Measurements from ENCODE around the gene SEL1L3. TPM values are rescaled to one million over a fixed set of nuclear protein-coding genes. Genes with fewer than 3 reads are reported as not detected.
"Not testable (repeated sequence)": the region's sequence is repeated elsewhere in the genome, so short reads cannot be mapped to it uniquely, and the experiment has no call there.

The SEL1L3 gene
- total RNA-seq, 1 experiment from 2014 or later = 74.7 TPM

DNA sequence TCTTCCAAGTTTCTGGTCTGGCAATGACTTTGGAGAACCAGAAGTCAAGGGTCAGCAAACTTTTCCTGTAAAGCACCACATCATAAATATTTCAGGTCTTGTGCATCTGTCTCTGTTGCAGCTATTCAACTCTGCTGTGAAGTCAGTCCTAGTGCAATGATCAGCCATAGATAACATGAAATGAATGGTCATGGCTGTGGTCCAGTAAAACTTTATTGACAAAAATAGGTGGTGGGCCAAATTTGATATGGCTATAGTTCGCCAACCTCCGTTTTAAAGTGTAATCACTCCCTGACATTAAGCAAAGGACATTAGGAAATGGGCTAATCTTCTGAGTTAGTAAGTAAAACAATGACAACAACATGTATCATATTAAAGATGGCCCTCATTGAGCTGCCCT, 20.8 kb upstream of the SEL1L3 start:
- no peak for DNase-seq (ENCODE audit: low read depth, low spot score)
- in situ Hi-C loops (cut with HindIII; ENCODE audit: low pct_unique_long_range_greater_than_20kb, low sequenced_read_pairs) = no loop called here

DNA sequence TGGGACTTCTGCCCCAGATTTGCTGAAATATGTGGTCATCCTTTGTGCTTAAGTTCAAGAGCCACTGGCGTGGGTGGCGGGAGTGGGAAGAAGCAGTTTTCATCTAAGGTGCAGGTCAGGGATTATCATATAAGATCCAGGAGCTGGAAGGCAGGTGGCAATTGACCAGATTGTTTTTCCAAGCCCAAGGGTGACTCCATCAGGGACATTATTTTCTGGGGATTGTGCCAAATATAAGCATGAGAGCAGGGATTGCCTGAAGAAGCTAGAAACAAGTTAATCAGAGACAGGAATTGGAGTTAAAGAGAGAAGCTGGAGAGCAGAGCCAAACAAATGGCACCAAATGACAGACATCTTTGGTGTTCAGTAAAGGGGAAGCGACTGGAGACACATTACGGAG, 19.4 kb upstream of the SEL1L3 start:
- DNase-seq (ENCODE audit: low read depth, low spot score) = no peak
- in situ Hi-C loops (cut with HindIII; ENCODE audit: low pct_unique_long_range_greater_than_20kb, low sequenced_read_pairs) = no loop called here

DNA sequence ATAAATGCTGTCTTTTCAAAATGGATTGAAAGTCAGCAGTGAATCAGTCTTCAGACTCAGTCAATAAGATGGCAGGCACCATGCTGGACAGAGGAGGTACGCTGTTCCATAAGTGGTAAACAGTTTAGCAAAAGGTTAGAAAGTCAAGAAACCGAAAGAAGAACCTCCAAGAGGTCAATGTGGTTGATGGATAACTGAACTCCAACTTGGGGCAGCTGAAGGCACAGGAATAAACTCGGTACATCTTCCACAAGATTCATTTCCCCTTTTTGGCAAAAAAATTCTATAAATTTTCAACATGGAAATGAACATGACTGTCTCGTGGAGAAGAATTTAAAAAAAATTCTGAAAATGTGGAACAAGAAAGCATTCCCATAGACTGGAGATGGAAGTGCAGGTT, 18.4 kb upstream of the SEL1L3 start:
- in situ Hi-C loops (cut with HindIII; ENCODE audit: low pct_unique_long_range_greater_than_20kb, low sequenced_read_pairs) = no loop called here
- no peak for DNase-seq (ENCODE audit: low read depth, low spot score)

DNA sequence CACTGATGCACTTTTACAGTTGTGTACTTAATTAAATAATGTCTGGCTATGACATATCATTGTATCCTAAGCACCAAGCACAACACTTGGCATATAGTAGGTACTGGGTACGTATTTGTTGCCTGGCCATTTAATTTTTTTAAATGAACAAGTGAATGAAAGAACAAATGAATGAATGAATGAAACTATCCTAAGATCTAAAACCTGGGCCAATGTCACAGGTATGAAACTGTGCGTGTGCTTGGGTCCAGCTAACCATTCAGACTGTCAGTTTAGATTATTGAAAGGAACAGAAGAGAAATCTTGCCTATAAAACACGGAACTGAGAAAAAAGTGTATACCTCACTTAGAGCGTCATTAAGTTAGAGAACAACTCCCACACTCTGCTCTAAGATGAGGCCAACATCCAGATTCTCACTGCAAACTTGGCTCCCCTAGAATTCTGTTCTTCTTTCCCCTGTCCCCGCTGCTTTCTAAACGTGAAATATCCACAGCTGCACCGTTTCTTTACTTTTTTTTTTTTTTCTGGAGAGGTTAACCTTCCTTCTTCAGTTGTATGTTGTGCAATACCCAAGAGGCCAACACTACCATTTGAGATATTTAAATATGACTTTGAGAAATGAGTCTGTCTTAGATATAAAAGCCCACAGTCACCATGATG, 17.3 kb upstream of the SEL1L3 start:
- in situ Hi-C loops (cut with HindIII; ENCODE audit: low pct_unique_long_range_greater_than_20kb, low sequenced_read_pairs) = no loop called here

DNA sequence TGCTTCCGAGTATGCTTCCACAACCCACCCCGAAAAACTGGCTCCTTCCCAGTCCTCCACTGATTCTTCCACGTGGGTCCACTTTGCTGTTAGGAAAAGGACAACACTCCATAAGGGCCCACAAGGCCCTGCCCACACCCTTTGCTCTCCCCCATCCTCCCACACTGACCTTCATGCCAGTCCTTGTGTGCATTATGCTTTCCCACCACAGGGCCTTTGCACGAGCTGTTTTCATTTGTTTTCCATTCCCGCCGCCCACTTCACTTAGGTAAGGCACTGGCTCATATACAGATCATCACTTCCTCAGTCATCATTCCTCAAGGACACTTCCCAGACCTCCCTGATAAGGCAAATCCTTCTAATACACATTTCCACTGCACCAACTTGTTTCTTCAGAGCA, 16.8 kb upstream of the SEL1L3 start:
- in situ Hi-C loops (cut with HindIII; ENCODE audit: low pct_unique_long_range_greater_than_20kb, low sequenced_read_pairs) = no loop called here
- DNase-seq (ENCODE audit: low read depth, low spot score) = no peak

More for the DNA sequence above, 17.3 kb upstream of the SEL1L3 start:
- DNase-seq (ENCODE audit: low read depth, low spot score) = no peak

DNA sequence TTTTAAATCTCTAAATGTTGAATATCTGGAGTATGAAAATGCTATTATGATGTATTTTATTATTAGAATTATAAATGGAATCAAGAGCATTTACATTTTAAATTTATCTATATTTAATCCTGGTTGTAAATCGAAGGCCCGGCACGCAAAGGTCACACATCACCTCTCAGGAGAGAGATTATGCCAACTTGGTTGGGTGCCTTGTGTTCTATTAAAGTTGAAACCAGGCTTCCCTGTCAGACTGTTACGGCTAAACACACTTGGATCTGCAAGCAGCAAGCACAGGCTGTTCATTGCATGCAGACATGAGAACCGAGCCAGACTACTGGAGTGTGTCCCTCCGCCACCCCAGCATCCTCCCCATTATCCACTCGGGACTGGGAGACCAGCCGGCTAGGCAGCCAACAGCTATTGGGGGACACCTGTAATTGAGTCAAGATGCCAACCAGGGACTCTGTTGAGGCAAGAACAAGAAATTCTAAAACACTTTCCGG, 16.4 kb upstream of the SEL1L3 start:
- in situ Hi-C loops (cut with HindIII; ENCODE audit: low pct_unique_long_range_greater_than_20kb, low sequenced_read_pairs) = no loop called here
- DNase-seq (ENCODE audit: low read depth, low spot score) = no peak

DNA sequence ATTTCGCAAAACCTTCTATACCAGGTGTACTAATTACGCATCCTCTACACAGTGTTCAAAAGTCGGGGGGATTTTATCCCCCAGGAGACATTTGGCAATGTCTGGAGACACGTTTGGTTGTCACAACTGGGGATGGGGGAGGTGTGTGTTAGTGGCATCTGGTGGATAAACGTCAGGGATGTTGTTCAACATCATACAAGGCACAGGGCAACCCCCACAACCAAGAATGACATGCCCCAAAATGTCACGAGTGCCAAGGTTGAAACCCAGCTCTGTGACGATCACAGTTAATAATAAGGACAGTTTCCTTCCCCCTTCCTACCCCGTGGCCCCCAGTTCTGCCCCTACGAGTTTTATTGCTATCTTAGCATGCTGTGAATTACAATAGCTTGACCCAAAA, 15.9 kb upstream of the SEL1L3 start:
- in situ Hi-C loops (cut with HindIII; ENCODE audit: low pct_unique_long_range_greater_than_20kb, low sequenced_read_pairs) = no loop called here
- DNase-seq (ENCODE audit: low read depth, low spot score) = no peak

DNA sequence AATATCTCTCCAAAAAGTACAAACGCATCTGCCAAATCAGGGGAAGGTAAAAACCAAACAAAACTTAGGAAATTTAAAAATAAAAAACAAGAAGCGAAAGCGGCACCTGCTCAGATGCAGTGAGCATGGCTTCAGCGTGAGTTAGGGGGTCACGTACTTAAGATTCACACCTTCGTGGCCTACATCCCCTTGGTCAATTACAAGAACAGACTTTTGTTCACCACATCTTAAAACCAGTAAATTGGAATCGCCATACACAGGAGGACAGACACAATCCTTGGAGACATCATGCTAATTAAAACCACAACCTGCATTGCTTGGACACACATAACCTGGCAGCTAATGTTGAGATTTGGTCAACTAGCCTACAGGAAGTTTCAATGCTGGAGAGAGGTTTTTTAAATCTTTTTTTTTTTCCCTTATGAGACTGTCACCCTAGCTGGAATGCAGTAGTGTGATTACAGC, 12.5 kb upstream of the SEL1L3 start:
- in situ Hi-C loops (cut with HindIII; ENCODE audit: low pct_unique_long_range_greater_than_20kb, low sequenced_read_pairs) = no loop called here
- DNase-seq (ENCODE audit: low read depth, low spot score) = no peak

DNA sequence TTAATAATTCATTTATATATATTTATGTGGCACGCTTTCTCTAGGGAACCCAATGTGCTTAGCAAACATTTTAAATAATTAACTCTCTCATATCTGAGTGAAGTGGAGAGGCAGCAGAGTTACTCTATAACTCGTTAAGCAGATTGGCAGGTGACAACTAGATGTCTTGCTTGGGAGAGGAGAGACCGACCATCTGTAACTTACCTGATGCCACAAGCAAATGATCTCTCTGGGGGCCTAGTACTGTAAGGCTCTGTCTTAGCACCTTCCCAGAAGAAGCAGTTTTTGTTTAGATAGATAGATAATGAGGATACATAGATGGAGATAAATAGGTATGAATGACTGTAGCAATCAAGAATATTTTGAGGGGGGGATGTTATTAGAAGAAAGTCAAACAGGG, 11.9 kb upstream of the SEL1L3 start:
- in situ Hi-C loops (cut with HindIII; ENCODE audit: low pct_unique_long_range_greater_than_20kb, low sequenced_read_pairs) = no loop called here
- no peak for DNase-seq (ENCODE audit: low read depth, low spot score)

DNA sequence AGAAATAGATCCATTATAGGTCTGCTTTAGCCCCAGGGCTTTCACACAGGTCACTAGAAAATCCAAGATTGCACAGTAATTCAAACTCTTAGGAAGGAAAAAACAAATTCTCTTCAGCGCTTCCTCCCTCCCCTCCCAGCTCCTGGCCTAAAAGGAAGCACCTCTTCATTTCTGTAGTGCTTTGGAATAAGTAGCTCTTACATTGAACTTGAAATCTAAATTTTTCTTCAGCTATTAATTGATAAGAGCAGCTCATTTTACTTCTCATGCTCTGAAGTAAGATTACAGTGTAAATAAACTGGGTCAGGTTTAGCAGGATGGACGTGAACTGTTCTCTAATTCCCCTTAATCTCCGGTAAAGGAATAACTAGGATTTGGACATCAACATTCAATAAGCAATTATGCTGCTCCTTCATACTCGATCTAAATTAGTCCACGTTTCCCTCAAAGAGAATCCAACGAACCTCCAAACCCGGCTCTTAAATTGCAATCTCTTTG, 10.9 kb upstream of the SEL1L3 start:
- in situ Hi-C loops (cut with HindIII; ENCODE audit: low pct_unique_long_range_greater_than_20kb, low sequenced_read_pairs) = no loop called here
- no peak for DNase-seq (ENCODE audit: low read depth, low spot score)

DNA sequence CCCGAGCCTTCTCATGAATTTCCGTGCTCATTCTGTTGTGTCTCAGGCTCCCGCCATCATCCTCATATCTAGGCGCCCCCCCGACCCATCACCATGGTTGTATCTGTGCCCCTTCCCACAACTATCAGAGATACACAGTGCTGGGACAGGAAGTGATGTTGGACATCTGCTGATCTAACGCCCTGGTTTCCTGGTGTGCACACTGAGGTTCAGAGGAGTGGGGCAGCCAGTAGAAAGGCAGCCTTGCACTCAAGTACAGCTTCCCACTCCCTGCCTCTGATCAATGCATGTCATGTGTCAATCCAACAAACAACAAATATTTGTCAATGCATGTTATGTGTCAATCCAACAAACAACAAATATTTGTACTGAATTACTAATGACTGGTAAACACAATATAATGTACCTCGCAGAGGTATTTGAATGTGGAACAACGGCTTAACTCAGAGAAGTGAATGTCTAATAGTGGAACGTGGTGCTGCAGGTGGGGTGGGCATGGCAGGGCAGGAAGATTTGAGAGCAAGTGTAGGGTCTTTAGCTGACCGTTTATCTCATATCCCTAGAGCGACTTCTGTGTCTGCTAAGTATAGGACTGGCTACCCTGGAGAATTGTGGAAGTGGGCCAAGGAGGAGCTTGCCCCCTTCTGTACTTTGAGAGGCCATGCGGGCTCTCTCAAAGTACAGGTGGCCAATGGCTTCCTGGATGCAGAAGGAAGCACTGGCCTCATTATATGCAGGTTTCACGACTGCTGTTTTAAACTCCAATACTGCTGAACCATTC, 10.3 kb upstream of the SEL1L3 start:
- in situ Hi-C loops (cut with HindIII; ENCODE audit: low pct_unique_long_range_greater_than_20kb, low sequenced_read_pairs) = no loop called here
- no peak for DNase-seq (ENCODE audit: low read depth, low spot score)

DNA sequence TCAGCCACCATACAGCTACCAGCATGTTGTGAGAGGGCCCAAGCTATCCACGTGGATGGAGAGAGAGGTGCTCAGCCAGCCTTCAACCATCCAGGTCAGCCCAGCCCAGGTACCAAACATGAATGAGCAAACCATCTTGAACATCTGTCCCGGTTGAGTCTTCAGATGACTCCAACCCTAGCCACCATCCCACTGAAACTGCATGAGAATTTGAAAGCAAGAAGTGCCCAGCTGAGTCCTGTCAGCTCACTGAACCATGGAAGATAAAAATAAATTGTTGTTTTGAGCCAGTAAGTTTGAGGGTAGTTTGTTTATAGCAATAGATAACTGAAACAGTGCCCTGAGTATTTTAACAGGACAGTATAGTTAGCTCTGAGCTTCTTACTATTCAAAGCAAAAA, 7.3 kb upstream of the SEL1L3 start:
- no peak for DNase-seq (ENCODE audit: low read depth, low spot score)
- in situ Hi-C loops (cut with HindIII; ENCODE audit: low pct_unique_long_range_greater_than_20kb, low sequenced_read_pairs) = no loop called here

DNA sequence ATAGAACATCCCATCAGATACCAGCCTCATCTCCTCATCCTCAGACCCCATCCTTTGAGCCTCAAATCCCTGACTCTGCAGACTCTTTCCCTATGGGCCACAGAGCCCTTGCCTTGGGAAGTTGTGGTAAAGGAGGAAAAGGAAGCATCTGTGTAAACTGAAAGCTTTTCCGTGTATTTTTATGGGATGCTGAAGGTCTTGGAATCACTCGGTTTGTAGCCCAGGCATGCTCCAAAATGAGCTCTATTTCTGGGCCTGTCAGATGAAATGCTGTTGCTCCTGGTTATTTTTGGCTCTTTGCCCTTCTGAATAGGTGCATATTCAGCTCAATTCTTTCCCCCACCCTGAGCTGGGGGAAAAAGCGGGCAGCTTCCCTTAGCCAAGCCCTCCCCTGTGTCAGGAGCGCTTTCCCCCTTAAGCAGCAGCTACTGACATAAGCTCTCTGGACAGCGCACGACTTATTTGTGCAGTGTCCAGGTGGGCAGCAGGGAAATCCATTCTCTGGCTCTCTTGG, 5.0 kb upstream of the SEL1L3 start:
- in situ Hi-C loops (cut with HindIII; ENCODE audit: low pct_unique_long_range_greater_than_20kb, low sequenced_read_pairs) = no loop called here
- DNase-seq (ENCODE audit: low read depth, low spot score) = no peak

DNA sequence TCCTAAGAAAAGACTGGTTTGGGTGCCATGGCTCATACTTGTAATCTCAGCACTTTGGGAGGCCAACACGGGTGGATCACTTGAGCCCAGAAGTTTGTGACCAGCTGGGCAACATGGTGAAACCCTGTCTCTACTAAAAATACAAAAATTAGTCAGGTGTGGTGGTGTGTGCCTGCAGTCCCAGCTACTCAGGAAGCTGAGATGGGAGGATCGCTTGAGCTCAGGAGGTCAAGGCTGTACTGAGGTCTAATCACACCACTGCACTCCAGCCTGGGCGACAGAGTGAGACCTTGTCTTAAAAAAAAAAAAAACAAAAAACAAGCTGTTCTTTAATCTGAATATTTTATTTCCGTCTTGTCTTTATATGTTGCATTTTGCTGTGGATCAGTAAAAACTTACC, 3.6 kb upstream of the SEL1L3 start:
- in situ Hi-C loops (cut with HindIII; ENCODE audit: low pct_unique_long_range_greater_than_20kb, low sequenced_read_pairs); DNase-seq (ENCODE audit: low read depth, low spot score): not testable (repeated sequence)

DNA sequence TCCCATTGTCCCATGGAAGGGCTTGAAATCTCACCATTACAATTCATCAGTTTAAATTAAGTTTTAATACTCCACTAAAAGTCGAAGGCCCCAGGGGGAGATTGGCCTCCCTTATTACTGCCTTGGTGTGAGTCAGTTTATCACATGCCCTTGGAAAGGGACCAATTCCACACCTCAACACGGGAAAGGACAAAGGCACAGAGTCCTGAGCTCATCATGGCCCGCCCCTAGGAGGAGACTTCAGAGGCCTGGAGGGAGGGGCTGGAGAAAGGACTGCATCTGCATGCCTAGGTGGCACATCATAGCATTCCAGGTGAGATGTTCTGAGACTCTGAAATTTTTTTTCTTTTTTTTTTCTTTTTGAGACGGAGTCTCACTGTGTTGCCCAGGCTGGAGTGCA, 2.8 kb upstream of the SEL1L3 start:
- in situ Hi-C loops (cut with HindIII; ENCODE audit: low pct_unique_long_range_greater_than_20kb, low sequenced_read_pairs) = no loop called here
- DNase-seq (ENCODE audit: low read depth, low spot score) = peak; percentile 58

DNA sequence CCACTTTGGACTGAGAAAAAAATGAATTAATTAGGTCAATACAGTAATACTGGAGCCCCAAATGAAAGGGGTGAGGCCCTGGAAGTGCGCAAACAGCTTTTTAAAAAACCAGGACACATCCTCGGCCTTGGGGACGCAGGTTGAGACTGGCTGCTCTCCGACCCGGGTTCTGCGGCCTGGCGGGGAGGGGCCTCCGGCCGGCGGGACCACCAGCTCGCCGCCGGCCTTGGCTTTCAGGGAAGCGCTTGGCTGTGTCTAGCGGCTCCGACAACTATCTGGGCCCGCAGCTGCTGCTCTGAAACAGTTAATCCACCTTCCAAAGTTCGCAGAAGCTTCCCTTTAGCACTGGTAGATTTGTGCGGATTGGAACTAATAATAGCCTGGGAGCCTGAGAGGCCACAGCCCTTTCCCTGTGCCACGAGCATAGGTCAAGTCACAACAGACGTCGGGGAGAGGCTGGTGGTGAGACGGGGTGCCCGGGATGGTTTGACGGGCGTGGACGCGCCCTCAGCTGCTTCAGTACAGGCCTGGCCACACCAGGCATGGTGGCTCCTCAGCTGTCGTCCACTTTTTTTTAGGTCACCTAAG, 1.1 kb upstream of the SEL1L3 start:
- in situ Hi-C loops (cut with HindIII; ENCODE audit: low pct_unique_long_range_greater_than_20kb, low sequenced_read_pairs) = no loop called here

DNA sequence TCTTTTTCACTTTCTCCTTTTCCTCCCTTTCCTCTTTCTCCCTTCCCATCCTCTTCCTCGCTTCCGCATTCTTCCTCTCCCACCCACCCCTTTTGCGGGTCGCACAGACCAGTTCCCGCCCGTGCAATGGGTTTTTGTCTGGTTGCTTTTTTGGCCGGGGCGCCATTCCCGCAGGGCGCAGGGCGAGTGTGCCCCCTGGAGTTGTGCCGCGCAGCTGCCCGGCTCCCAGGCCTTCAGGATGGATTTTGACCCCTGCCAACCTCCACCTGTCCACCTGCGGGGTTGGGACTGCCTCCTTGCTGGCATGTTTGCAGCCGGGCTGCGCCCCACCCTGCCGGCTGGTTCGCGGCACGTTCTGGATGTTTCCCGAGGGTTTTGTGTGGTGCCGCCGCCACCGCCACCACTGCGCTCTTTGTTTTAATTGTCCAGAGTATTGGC, 578 bp upstream of the SEL1L3 start:
- in situ Hi-C loops (cut with HindIII; ENCODE audit: low pct_unique_long_range_greater_than_20kb, low sequenced_read_pairs) = no loop called here
- DNase-seq (ENCODE audit: low read depth, low spot score) = no peak

More for the DNA sequence above, 1.1 kb upstream of the SEL1L3 start:
- DNase-seq (ENCODE audit: low read depth, low spot score) = no peak

DNA sequence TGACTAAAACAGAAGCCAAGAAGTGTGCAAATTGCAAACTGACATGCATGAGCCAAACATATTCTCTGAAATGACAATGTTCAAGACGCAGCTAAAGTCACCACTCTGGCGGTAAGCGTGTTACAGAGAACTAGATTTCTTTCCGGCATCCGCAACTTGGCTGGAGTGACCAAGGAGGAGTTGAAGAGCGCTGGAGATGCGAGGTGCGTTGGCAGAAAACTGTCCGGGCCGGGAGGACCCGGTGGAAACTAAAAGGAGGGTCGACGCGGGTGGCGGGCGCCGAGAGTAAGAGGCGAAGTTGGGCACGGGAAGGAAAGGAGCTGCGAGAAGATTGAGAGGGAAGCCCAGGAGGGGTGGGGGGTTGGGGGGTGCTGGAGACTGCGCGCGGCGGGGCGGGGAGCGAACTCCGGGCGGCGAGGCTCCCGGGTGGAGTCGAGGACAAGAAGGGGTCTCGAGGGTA, 807 bp downstream of the SEL1L3 start:
- peak; percentile 30 for DNase-seq (ENCODE audit: low read depth, low spot score)
- in situ Hi-C loops (cut with HindIII; ENCODE audit: low pct_unique_long_range_greater_than_20kb, low sequenced_read_pairs) = no loop called here
